HCT116 (cell line): Measurements from ENCODE around the gene CAPZA2. TPM values are rescaled to one million over a fixed set of nuclear protein-coding genes. Genes with fewer than 3 reads are reported as not detected.

ENCODE experiments used
- ATAC-seq: fragments of 200-7000 bp; cut with Tn5 transposase; 2 replicates; pipeline ENCODE4 v1.9.1; 2020; ENCODE audit warnings: mild to moderate bottlenecking, moderate library complexity
- BruUV-seq: library from RNA; stranded (reverse); fragments of 400-500 nt; replicated peaks from 2 replicates; lab custom pipeline; 2021; lab: Mats Ljungman, UMichigan
- CTCF ChIA-PET: fragments of 300-600 bp; sonication (Branson Sonifier 250); formaldehyde crosslinking; loops from one replicate; lab custom pipeline; 2021; ENCODE audit warnings: antibody characterized with exemption; lab: Charles Lee
- POLR2A ChIA-PET: fragments of 300-600, 350-600 bp; sonication (Branson Sonifier 250); formaldehyde crosslinking; loops from one replicate; lab custom pipeline; 2021; ENCODE audit warnings: antibody characterized with exemption; lab: Charles Lee
- RAD21 ChIA-PET, 2 experiments: fragments of 300-600 bp; sonication (Branson Sonifier 250); formaldehyde crosslinking; loops; one replicate each; lab custom pipeline; 2023; ENCODE audit warnings: low total read pairs in 2 of 2; ENCODE audit not compliant: uncharacterized antibody in 2 of 2, unreplicated experiment in 2 of 2, low non-redundant PET in 1 of 2; lab: Charles Lee
- DNase-seq: peaks from one replicate; pipeline ENCODE4 v3.0.0-alpha.2; 2010; ENCODE audit warnings: low read depth, low spot score
- H2AFZ ChIP-seq: fragments of 200-600 bp; shearing (Covaris generic), sonication (generic); 2 replicates; pipeline ENCODE4 v1.6.1; 2017; ENCODE audit warnings: low read depth, mixed run types, mixed read lengths, antibody characterized with exemption, low read length; ENCODE audit not compliant: poor library complexity, severe bottlenecking
- H3K27ac ChIP-seq: 2 replicates; pipeline ENCODE4 v1.5.1; 2012; ENCODE audit warnings: low read depth, low read length
- H3K27me3 ChIP-seq: fragments of 200-600 bp; sonication (generic); 2 replicates; pipeline ENCODE4 v1.6.1; 2016; ENCODE audit warnings: mixed run types, low read length, mixed read lengths; ENCODE audit not compliant: insufficient read depth
- H3K36me3 ChIP-seq, 2 experiments: fragments of 200-500 bp in 1 of 2; fragments of 200-600 bp in 1 of 2; sonication (Bioruptor generic) in 1 of 2; sonication (generic) in 1 of 2; 2 replicates each; pipeline versions ENCODE4 v1.5.1 to v1.6.1; 2014 to 2016; ENCODE audit warnings: low read length in 2 of 2, inconsistent platforms in 1 of 2, mixed read lengths in 1 of 2, mixed run types in 1 of 2; ENCODE audit not compliant: insufficient read depth in 2 of 2, control insufficient read depth in 1 of 2
- H3K4me1 ChIP-seq, 2 experiments: fragments of 200-600 bp in 1 of 2; sonication (generic) in 1 of 2; 2 replicates each; pipeline versions ENCODE4 v1.5.1 to v1.6.1; 2012 to 2017; ENCODE audit warnings: low read length in 2 of 2, inconsistent platforms in 1 of 2, mild to moderate bottlenecking in 1 of 2, mixed read lengths in 1 of 2, mixed run types in 1 of 2, moderate library complexity in 1 of 2; ENCODE audit not compliant: insufficient read depth in 2 of 2, control insufficient read depth in 1 of 2
- H3K4me2 ChIP-seq: fragments of 200-600 bp; sonication (generic); 2 replicates; pipeline ENCODE4 v1.6.1; 2017; ENCODE audit warnings: mixed run types, low read length, mixed read lengths
- H3K4me3 ChIP-seq, 2 experiments: fragments of 200-600 bp in 1 of 2; sonication (generic) in 1 of 2; replicated peaks in 1 of 2; 2 replicates each; pipeline ENCODE4 v1.5.1; 2011 to 2016; ENCODE audit warnings: low read length in 2 of 2, control low read depth in 1 of 2, low read depth in 1 of 2, mild to moderate bottlenecking in 1 of 2, mixed read lengths in 1 of 2, mixed run types in 1 of 2
- H3K79me2 ChIP-seq: fragments of 200-600 bp; sonication (generic); 2 replicates; pipeline ENCODE4 v1.6.1; 2017; ENCODE audit warnings: mild to moderate bottlenecking, mixed run types, low read length, moderate library complexity, mixed read lengths; ENCODE audit not compliant: insufficient read depth
- H3K9ac ChIP-seq: fragments of 200-600 bp; sonication (generic); 2 replicates; pipeline ENCODE4 v1.6.1; 2016; ENCODE audit warnings: low read length, mixed read lengths
- H3K9me2 ChIP-seq: fragments of 200-600 bp; sonication (generic), shearing (Covaris generic); 2 replicates; pipeline ENCODE4 v1.6.1; 2017; ENCODE audit warnings: mixed run types, mild to moderate bottlenecking, moderate library complexity; ENCODE audit not compliant: insufficient read depth
- H3K9me3 ChIP-seq, 2 experiments: fragments of 200-500 bp in 1 of 2; fragments of 200-600 bp in 1 of 2; sonication (Bioruptor generic) in 1 of 2; sonication (generic) in 1 of 2; 2 replicates each; pipeline ENCODE4 v1.6.1; 2014 to 2017; ENCODE audit warnings: low read length in 2 of 2, mixed read lengths in 2 of 2, inconsistent platforms in 1 of 2, low read depth in 1 of 2, mild to moderate bottlenecking in 1 of 2, mixed run types in 1 of 2, moderate library complexity in 1 of 2; ENCODE audit not compliant: control insufficient read depth in 1 of 2, insufficient read depth in 1 of 2
- H4K20me1 ChIP-seq: fragments of 200-600 bp; sonication (generic), shearing (Covaris generic); 2 replicates; pipeline ENCODE4 v1.6.1; 2017; ENCODE audit warnings: mixed run types, mild to moderate bottlenecking, moderate library complexity; ENCODE audit not compliant: insufficient read depth
- ATF3 ChIP-seq: IDR thresholded peaks from 2 replicates; pipeline ENCODE4 v1.6.1; 2012
- CBX3 ChIP-seq: IDR thresholded peaks from 2 replicates; pipeline ENCODE4 v1.6.1; 2012; ENCODE audit warnings: low read depth
- CEBPB ChIP-seq: IDR thresholded peaks from 2 replicates; pipeline ENCODE4 v1.6.1; 2012; ENCODE audit warnings: low read depth
- EGR1 ChIP-seq: IDR thresholded peaks from 2 replicates; pipeline ENCODE4 v1.6.1; 2012; ENCODE audit warnings: low read depth
- ELF1 ChIP-seq: IDR thresholded peaks from 2 replicates; pipeline ENCODE4 v1.6.1; 2012; ENCODE audit warnings: low read depth, borderline replicate concordance
- EZH2phosphoT487 ChIP-seq: fragments of 200-600 bp; IDR thresholded peaks from 2 replicates; pipeline ENCODE4 v1.6.1; 2018; ENCODE audit warnings: antibody characterized with exemption, borderline replicate concordance
- JUND ChIP-seq: IDR thresholded peaks from 2 replicates; pipeline ENCODE4 v1.6.1; 2012
- POLR2AphosphoS5 ChIP-seq: IDR thresholded peaks from 2 replicates; pipeline ENCODE4 v1.6.1; 2011; ENCODE audit warnings: mild to moderate bottlenecking, low read depth, low read length, moderate library complexity
- RAD21 ChIP-seq: IDR thresholded peaks from 2 replicates; pipeline ENCODE4 v1.6.1; 2012; ENCODE audit warnings: low read depth, mild to moderate bottlenecking
- REST ChIP-seq: IDR thresholded peaks from 2 replicates; pipeline ENCODE4 v1.6.1; 2012; ENCODE audit warnings: low read depth
- SIN3A ChIP-seq: IDR thresholded peaks from 2 replicates; pipeline ENCODE4 v1.6.1; 2012; ENCODE audit warnings: low read depth
- SRF ChIP-seq: IDR thresholded peaks from 2 replicates; pipeline ENCODE4 v1.6.1; 2012; ENCODE audit warnings: low read depth
- TCF7L2 ChIP-seq: IDR thresholded peaks from 2 replicates; pipeline ENCODE4 v1.7.0; 2011; ENCODE audit warnings: borderline replicate concordance, inconsistent platforms; ENCODE audit not compliant: insufficient read depth, insufficient read length; ENCODE audit errors: extremely low read depth
- ZBTB33 ChIP-seq: IDR thresholded peaks from 2 replicates; pipeline ENCODE4 v1.6.1; 2011; ENCODE audit warnings: mild to moderate bottlenecking, low read length, moderate library complexity; ENCODE audit not compliant: insufficient replicate concordance; ENCODE audit errors: extremely low read depth
- ZFX ChIP-seq: fragments of 450-650 bp; IDR thresholded peaks from 2 replicates; pipeline ENCODE4 v1.6.1; 2017
- ZNF274 ChIP-seq: fragments of 200-500 bp; sonication (Bioruptor generic); IDR thresholded peaks from 2 replicates; pipeline ENCODE4 v1.6.1; 2014; ENCODE audit warnings: mild to moderate bottlenecking, low read depth, low read length, inconsistent platforms
- intact Hi-C: fragments of 100-400 bp; cut with micrococcal nuclease; formaldehyde crosslinking; loops from 2 replicates; pipeline ENCODE4 v1.10.0; 2022
- total RNA-seq: library from RNA; stranded (reverse); gene quantifications from one replicate; pipeline ENCODE4 v1.2.1, GENCODE V29; 2021; ENCODE audit not compliant: unreplicated experiment

CAPZA2 gene
- total RNA-seq, 1 experiment from 2014 or later, result 135 TPM

- no peaks in the 10 kb centered on the region for H3K9me3 ChIP-seq
- no peaks in the 10 kb centered on the region for H4K20me1 ChIP-seq
- no peak overlapping the region for H3K27ac ChIP-seq
- RAD21 ChIA-PET, result no interaction called here
- no peak for DNase-seq
- H3K4me1 ChIP-seq, result no peaks in the 10 kb centered on the region
- H3K4me2 ChIP-seq, result no peak overlapping the region
- TF ChIP-seq ZNF274, result no peak
- no peak for TF ChIP-seq TCF7L2
- TF ChIP-seq ELF1, result no peak
- no peak for TF ChIP-seq REST
- TF ChIP-seq RAD21, result no peak
- TF ChIP-seq EGR1, result no peak
- TF ChIP-seq SIN3A, result no peak
- TF ChIP-seq CBX3, result no peak
- TF ChIP-seq SRF, result no peak
- no peak for TF ChIP-seq JUND
- no peak for TF ChIP-seq ZBTB33
- TF ChIP-seq EZH2phosphoT487, result no peak
- no peak for TF ChIP-seq ATF3
- TF ChIP-seq ZFX, result no peak
- no peak for TF ChIP-seq POLR2AphosphoS5
- no peak for TF ChIP-seq CEBPB
- TF ChIP-seq, all 23 proteins: peak for 0
- intact Hi-C loops, result no loop called here
- no TSS peak for BruUV-seq
- ChIA-PET CTCF (interaction anchor here (0.9 kb wide), 1 partner anchor 10 kb away, joined by 3 read pairs; no protein-coding TSS in a partner anchor), POLR2A (no interaction called here)
- Histone ChIP-seq H3K4me3 (no peak overlapping the region), H3K36me3 (no peaks in the 10 kb centered on the region), H3K27me3 (no peaks in the 10 kb centered on the region), H2AFZ (no peak overlapping the region), H3K79me2 (no peaks in the 10 kb centered on the region), H3K9me2 (no peaks in the 10 kb centered on the region), H3K9ac (no peak overlapping the region)
- ATAC-seq, result no peak
Measured at GRCh38 chr7:116940689-116941370, 78.4 kb downstream of the CAPZA2 start.
